Measurements from ENCODE around the gene JAZF1. TPM values are rescaled to one million over a fixed set of nuclear protein-coding genes. Genes with fewer than 3 reads are reported as not detected.

Gene JAZF1
- total and polyA plus RNA-seq, 2 donors (not counting 1 experiment from before 2014, with no cell fraction given) = 14.0 to 38.6 TPM

DNA sequence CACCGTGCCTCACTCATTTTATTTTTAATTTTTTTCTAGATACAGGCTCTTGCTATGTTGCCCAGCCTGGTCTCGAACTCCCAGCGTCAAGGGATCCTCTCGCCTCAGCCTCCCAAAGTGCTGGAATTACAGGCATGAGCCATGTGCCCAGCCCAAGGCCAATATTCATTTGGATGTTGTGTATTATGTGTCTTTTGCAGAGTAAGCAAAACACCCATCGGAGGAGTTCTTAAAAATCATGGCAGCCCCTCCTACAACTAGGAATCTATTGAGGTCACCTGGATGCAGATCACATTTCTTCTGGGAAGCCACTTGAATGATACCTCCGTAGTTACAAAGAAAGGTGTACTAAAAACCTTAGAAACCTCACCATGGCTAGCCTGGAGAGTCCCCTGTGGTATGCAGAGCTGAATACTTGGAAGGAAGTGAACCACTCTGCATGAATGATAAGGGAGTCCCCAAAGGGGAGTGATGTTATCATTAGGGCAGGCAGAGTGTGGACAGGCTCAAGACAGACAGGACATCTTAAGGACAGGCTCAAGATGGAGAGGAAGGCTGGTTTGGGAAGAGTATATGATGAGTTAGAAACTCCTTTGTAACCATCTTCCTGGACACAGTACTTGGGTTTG is 254.9 kb downstream of the JAZF1 start:
- POLR2A ChIA-PET = no interaction called here
- Histone ChIP-seq H3K4me3 (ENCODE audit: control extremely low read depth in 1 of 5, extremely low read depth in 1 of 5, insufficient read depth in 1 of 5, low read depth in 2 of 5, low read length in 4 of 5) (no peak overlapping the region), H3K4me1 (ENCODE audit: control insufficient read depth in 2 of 2, insufficient read depth in 2 of 2, low read length in 2 of 2) (peaks cover 33 to 39% of the 10 kb centered on the region in 2 donors), H4K20me1 (ENCODE audit: control insufficient read depth, insufficient read depth, low read length, poor library complexity, severe bottlenecking) (peaks cover 64% of the 10 kb centered on the region), H2AFZ (ENCODE audit: insufficient read depth, low read depth, low read length, poor library complexity, severe bottlenecking) (no peak overlapping the region), H3K27me3 (replicated peaks in 1 of 4; ENCODE audit: control extremely low read depth in 1 of 4, control insufficient read depth in 3 of 4, insufficient read depth in 4 of 4, low read length in 3 of 4) (no peaks in the 10 kb centered on the region), H3K79me2 (ENCODE audit: control insufficient read depth, insufficient read depth, low read length) (peaks cover 31% of the 10 kb centered on the region), H3K4me2 (replicated peaks; ENCODE audit: low read depth, low read length, poor library complexity, severe bottlenecking) (peak overlapping the region; percentile 13), H3K27ac (ENCODE audit: low read length in 2 of 2) (no peak overlapping the region), H3K9me3 (ENCODE audit: control extremely low read depth in 1 of 3, control insufficient read depth in 2 of 3, insufficient read depth in 1 of 3, low read length in 2 of 3) (no peaks in the 10 kb centered on the region), H3K9ac (ENCODE audit: low read length) (no peak overlapping the region), H3K36me3 (replicated peaks in 1 of 2; ENCODE audit: control extremely low read depth in 1 of 2, control insufficient read depth in 1 of 2, extremely low read depth in 1 of 2, insufficient read depth in 2 of 2, low read length in 1 of 2) (no peaks in the 10 kb centered on the region)
- H3K4me1 Mint-ChIP-seq = peaks cover 52% of the 10 kb centered on the region
- intact Hi-C loops (cut with micrococcal nuclease) = loop anchor here (10.0 kb wide), 2 partner anchors 169 to 261 kb away; partner anchors contain the start of gene HIBADH
- TF ChIP-seq, protein P1, sequence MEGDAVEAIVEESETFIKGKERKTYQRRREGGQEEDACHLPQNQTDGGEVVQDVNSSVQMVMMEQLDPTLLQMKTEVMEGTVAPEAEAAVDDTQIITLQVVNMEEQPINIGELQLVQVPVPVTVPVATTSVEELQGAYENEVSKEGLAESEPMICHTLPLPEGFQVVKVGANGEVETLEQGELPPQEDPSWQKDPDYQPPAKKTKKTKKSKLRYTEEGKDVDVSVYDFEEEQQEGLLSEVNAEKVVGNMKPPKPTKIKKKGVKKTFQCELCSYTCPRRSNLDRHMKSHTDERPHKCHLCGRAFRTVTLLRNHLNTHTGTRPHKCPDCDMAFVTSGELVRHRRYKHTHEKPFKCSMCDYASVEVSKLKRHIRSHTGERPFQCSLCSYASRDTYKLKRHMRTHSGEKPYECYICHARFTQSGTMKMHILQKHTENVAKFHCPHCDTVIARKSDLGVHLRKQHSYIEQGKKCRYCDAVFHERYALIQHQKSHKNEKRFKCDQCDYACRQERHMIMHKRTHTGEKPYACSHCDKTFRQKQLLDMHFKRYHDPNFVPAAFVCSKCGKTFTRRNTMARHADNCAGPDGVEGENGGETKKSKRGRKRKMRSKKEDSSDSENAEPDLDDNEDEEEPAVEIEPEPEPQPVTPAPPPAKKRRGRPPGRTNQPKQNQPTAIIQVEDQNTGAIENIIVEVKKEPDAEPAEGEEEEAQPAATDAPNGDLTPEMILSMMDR (IDR thresholded peaks at IDR 0.05) = no peak
- TF ChIP-seq EZH2 (IDR thresholded peaks at IDR 0.05; ENCODE audit: borderline replicate concordance, insufficient read depth, low read depth, low read length, poor library complexity, severe bottlenecking) = no peak
- no peak overlapping the region for H3K4me3 Mint-ChIP-seq
- no peaks in the 10 kb centered on the region for H3K27me3 Mint-ChIP-seq
- 100% methylated on average over 1 of the region's 6 CpGs for WGBS (ENCODE audit: insufficient coverage)
- H3K27ac Mint-ChIP-seq = no peak overlapping the region
- ATAC-seq (ENCODE audit: low read depth) (peak; percentile 32), DNase-seq (no peak)
- CTCF ChIA-PET = interaction anchor here (0.8 to 2.4 kb wide), 6 partner anchors 12 to 730 kb away, joined by 3 to 9 read pairs (median 4); no protein-coding TSS in a partner anchor
- no peaks in the 10 kb centered on the region for H3K9me3 Mint-ChIP-seq (ENCODE audit: insufficient read depth)

DNA sequence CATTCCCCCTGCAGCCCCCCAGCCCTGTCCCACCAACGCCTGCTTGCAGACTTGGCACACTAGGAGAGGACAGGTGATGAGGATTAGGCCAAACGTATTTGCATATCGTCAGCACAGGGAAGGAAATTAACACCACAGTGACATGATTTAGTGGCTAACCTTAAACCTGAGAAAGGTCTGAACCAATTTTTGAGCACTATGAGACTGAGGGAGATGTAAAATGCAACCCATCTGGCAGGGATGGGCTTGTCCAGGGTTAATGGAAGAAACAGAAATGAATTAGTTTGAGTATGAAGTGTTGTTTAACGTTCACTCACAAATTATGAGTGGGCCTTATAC is 257.0 kb downstream of the JAZF1 start:
- H3K36me3 ChIP-seq (replicated peaks in 1 of 2; ENCODE audit: control extremely low read depth in 1 of 2, control insufficient read depth in 1 of 2, extremely low read depth in 1 of 2, insufficient read depth in 2 of 2, low read length in 1 of 2) = no peaks in the 10 kb centered on the region
- H3K27me3 Mint-ChIP-seq = no peaks in the 10 kb centered on the region
- CTCF ChIA-PET = no interaction called here

More for the DNA sequence above, 257.0 kb downstream of the JAZF1 start:
- peaks cover 73% of the 10 kb centered on the region for H4K20me1 ChIP-seq (ENCODE audit: control insufficient read depth, insufficient read depth, low read length, poor library complexity, severe bottlenecking)
- H3K9me3 ChIP-seq (ENCODE audit: control extremely low read depth in 1 of 3, control insufficient read depth in 2 of 3, insufficient read depth in 1 of 3, low read length in 2 of 3) = no peaks in the 10 kb centered on the region
- DNase-seq (no peak), ATAC-seq (ENCODE audit: low read depth) (no peak)
- peaks cover 51% of the 10 kb centered on the region for H3K79me2 ChIP-seq (ENCODE audit: control insufficient read depth, insufficient read depth, low read length)
- Mint-ChIP-seq H3K4me1 (peaks cover 64% of the 10 kb centered on the region), H3K9me3 (ENCODE audit: insufficient read depth) (no peaks in the 10 kb centered on the region), H3K4me3 (peak overlapping the region; percentile 6), H3K27ac (no peak overlapping the region)
- no peak overlapping the region for H3K27ac ChIP-seq (ENCODE audit: low read length in 2 of 2)
- intact Hi-C loops (cut with micrococcal nuclease) = loop anchor here (5.0 to 10.0 kb wide), 4 partner anchors 71 to 259 kb away; partner anchors contain the start of gene HIBADH
- no peak for TF ChIP-seq EZH2 (IDR thresholded peaks at IDR 0.05; ENCODE audit: borderline replicate concordance, insufficient read depth, low read depth, low read length, poor library complexity, severe bottlenecking)
- TF ChIP-seq, protein P1 (IDR thresholded peaks at IDR 0.05) = no peak
- POLR2A ChIA-PET = no interaction called here
- no peak overlapping the region for H3K9ac ChIP-seq (ENCODE audit: low read length)
- H3K4me1 ChIP-seq (ENCODE audit: control insufficient read depth in 2 of 2, insufficient read depth in 2 of 2, low read length in 2 of 2) = peaks cover 39 to 43% of the 10 kb centered on the region in 2 donors
- WGBS (ENCODE audit: insufficient coverage) = 64% methylated on average over 4 of the region's 4 CpGs
- H3K27me3 ChIP-seq (replicated peaks in 1 of 4; ENCODE audit: control extremely low read depth in 1 of 4, control insufficient read depth in 3 of 4, insufficient read depth in 4 of 4, low read length in 3 of 4) = no peaks in the 10 kb centered on the region
- H3K4me2 ChIP-seq (replicated peaks; ENCODE audit: low read depth, low read length, poor library complexity, severe bottlenecking) = peak overlapping the region; percentile 42
- H3K4me3 ChIP-seq (ENCODE audit: control extremely low read depth in 1 of 5, extremely low read depth in 1 of 5, insufficient read depth in 1 of 5, low read depth in 2 of 5, low read length in 4 of 5) = no peak overlapping the region
- H2AFZ ChIP-seq (ENCODE audit: insufficient read depth, low read depth, low read length, poor library complexity, severe bottlenecking) = no peak overlapping the region

Data from B cell (primary cell).